ENCODE measurements around the gene SPNS3.

- TF ChIP-seq POLR2A (IDR thresholded peaks at IDR 0.05) (no peak), EP300 (IDR thresholded peaks at IDR 0.05) (no peak), POLR2AphosphoS5 (IDR thresholded peaks at IDR 0.05) (no peak)
- TF ChIP-seq, protein P1, sequence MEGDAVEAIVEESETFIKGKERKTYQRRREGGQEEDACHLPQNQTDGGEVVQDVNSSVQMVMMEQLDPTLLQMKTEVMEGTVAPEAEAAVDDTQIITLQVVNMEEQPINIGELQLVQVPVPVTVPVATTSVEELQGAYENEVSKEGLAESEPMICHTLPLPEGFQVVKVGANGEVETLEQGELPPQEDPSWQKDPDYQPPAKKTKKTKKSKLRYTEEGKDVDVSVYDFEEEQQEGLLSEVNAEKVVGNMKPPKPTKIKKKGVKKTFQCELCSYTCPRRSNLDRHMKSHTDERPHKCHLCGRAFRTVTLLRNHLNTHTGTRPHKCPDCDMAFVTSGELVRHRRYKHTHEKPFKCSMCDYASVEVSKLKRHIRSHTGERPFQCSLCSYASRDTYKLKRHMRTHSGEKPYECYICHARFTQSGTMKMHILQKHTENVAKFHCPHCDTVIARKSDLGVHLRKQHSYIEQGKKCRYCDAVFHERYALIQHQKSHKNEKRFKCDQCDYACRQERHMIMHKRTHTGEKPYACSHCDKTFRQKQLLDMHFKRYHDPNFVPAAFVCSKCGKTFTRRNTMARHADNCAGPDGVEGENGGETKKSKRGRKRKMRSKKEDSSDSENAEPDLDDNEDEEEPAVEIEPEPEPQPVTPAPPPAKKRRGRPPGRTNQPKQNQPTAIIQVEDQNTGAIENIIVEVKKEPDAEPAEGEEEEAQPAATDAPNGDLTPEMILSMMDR (IDR thresholded peaks at IDR 0.05) = no peak
Measured at GRCh38 chr17:4479982-4480751, 46.4 kb downstream of the SPNS3 start.

All from gastroesophageal sphincter (tissue), 3 donors.